HG02884 (cell line): ENCODE data around the gene EXOSC9.
"Not testable (repeated sequence)": the region's sequence is repeated elsewhere in the genome, so short reads cannot be mapped to it uniquely, and the experiment has no call there.

Experiments
- ATAC-seq: cut with Tn5 transposase; IDR thresholded peaks from one replicate; pipeline ENCODE4 v1.9.1; 2021; ENCODE audit warnings: mild to moderate bottlenecking, moderate library complexity; ENCODE audit not compliant: unreplicated experiment

Gene EXOSC9, protein sequence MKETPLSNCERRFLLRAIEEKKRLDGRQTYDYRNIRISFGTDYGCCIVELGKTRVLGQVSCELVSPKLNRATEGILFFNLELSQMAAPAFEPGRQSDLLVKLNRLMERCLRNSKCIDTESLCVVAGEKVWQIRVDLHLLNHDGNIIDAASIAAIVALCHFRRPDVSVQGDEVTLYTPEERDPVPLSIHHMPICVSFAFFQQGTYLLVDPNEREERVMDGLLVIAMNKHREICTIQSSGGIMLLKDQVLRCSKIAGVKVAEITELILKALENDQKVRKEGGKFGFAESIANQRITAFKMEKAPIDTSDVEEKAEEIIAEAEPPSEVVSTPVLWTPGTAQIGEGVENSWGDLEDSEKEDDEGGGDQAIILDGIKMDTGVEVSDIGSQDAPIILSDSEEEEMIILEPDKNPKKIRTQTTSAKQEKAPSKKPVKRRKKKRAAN

DNA sequence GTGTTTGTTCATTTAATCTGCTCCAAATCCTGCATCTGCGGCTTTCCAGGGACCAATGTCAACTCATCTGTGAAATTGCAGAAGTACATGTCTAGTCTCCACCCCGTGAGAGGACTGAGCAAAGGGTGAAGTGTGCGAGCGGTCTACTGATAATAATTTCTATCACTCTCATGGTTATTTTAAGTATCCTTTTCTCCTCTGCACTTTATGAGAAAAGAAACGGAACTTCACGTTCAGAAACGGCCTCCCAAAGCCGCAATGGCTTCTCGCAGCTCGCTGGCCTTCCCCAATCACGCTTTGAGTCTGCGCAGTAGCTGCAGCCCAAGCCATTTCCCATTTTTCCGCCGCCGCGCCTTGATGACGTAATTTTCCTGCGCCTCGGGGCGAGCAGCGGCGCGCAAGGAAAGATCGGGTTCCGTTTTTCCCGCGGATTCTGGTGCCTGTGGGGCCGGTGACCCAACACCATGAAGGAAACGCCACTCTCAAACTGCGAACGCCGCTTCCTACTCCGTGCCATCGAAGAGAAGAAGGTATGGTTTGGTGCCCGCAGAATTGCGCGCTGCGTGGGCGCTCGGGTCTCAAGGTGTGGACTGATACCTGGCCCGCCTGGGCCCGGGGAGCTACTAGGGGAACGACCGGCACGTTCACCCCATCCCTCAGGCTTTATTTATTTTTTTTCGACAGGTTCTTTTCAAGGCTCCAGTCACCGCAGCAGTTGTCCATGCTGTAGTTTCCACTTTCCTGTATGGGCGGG is at the start of gene EXOSC9:
Gene EXOSC9, plus strand, starts transcription at position 363 of the 754 bp plus-strand sequence. Its CDS starts 102 bp downstream, at position 465.
- peak; percentile 73 for ATAC-seq

DNA sequence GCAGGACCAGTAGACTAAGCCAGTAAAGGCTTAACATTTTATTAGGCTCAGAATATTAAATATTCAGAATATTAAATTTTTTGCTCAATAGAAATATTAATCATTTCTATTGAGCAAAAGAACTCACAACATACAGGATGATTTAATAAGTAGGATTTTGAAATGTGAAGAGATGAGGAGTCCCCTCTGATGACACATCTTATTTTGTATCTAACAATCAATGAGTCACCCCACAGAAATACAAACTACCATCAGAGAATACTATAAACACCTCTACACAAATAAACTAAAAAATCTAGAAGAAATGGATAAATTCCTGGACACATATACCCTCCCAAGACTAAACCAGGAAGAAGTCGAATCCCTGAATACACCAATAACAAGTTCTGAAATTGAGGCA is 49.0 kb upstream of the EXOSC9 start:
- not testable (repeated sequence) for ATAC-seq

DNA sequence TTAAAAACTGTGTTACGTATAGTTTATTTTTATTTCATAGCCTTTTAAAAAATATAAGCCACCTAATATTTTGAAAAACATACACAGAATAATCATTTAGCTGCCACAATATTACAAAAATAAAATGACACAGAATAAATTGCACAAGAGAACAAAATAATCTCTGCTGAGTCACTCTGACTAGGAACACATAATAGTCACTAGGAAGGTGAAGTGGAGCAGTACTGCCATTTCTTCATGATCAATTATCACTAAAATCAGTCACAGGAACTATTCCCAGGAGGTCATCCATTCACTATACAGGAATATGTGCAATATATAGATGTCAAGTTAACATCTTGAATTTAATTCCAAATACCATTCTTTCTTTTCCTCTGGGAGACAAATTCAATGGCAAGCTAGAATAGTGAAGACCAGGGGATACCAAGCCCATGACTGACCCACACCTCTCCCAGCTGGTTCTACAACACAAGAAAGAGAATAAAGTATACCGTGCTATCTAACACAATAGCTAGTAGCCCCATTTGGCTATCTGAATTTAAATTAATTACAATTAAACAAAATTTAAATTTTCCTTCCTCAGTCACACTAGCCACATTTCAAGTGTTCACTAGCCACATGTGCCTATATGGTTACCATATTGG is 42.1 kb upstream of the EXOSC9 start:
- no peak for ATAC-seq

DNA sequence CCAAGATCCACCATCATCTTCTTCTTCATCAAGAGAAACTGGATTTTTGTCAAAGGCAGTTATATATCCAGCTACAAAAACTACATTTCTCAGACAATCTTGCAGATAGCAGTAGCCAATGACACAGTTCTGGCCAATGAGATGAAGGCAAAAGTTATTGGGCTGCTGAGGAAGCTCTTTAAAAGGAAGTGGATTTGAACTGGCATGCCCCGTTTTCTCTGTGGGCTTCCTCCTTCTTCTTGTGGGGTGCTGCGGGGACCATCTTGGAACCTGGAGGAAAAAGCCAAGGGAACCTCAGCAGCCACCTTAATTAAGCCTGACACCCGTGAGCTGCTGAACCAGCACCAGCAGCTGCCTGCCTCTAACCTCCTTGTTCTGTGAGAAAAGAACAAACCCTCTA is 40.9 kb upstream of the EXOSC9 start:
- ATAC-seq, result no peak

DNA sequence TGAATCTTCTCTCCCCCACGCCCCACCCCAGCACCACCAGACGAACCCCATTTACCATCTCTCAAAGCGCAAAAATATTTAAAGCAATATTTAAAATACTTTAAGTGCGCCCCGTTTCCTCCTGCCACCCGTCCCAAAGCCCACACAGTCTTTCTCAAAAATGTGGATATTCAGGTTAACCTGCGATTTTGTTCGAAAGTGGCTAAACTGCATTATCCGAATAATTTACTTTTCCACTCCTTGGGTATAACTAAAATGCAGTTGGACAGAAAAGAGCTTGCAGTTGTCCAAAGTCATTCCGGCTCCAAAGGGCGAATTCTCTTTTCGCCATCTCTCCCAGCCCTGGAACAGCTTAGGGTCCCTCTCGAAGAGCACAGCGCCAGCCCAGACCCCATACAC is 36.8 kb upstream of the EXOSC9 start:
- ATAC-seq, result no peak

DNA sequence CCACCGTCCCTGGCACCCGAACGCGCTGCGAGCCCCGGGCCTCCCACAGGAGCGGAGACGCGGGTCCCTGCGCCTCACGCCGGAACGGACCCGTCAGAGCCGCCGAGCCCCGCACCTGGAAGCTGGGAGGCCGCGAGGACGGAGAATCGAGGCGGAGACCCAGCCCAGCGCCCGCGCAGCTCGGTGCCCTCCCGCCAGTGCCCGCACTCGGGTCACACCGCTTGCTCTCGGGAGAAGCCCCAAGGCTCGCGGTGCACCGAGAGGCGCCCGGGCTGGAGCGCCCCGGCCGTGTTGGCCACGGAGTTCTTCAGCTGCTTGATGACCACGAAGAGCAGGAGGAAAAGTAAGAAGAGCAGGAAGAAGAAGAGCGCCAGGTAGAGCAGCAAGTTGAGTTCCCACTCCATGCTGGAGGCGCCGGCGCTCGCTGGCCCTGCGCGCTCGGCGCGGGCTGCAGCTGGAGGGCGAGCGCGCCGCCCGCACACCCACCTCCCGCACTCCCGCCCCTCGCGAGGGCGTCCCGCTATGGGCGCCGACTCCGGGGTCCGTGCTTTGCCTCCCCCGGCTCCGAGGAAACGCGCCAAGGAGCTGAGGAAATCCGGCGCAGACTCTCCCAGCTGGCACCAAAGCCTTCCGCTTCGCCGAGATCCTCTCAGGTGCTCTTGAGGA is 36.3 kb upstream of the EXOSC9 start, which contains the start of gene SMIM43:
Gene SMIM43, minus strand, starts transcription at position 463 of the 666 bp plus-strand sequence. Its CDS starts 59 bp downstream, at position 404.
- ATAC-seq, result no peak

DNA sequence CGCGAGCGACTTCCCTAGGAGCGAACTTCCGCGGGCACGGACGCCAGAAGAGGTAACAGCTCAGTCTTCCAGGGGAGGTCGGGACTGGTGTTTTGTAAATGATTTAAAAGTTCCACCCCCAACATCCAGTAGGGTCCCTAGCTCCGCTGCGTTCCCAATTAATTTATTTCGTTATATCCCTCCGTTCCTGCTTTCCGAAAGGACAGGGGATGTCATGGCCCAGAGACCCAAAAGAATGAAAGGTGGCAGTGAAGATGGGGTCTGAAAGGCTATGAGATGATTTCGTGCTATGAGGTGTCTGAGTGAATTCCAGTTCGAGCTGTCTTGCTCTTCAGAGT is 35.8 kb upstream of the EXOSC9 start:
- ATAC-seq, result no peak

DNA sequence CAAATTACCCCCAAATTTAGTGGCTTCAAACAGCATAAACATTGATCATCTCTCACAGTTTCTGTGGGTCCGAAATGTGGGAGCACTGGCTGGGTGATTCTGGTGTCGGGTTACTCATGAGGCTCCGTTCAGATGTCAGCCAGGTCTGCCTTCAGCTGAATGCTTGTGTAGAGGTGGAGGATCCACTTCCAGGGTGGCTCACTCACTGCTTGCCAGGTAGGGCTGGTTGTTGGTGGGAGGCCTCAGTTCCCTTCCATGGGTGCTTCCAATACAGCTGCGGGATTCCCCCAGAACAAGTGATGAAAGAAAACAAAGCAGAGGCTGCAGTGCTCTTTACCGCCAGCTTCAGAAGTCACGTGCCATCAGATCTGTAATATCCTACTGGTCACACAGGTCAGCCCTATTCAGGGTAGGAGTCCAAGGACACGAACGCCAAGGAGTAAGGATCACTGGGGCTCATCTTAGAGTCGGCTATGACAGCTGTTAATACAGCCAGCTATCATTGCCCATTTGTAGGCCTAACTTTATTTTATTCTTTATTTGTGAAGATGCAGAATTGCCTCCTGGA is 35.1 kb upstream of the EXOSC9 start:
- no peak for ATAC-seq

DNA sequence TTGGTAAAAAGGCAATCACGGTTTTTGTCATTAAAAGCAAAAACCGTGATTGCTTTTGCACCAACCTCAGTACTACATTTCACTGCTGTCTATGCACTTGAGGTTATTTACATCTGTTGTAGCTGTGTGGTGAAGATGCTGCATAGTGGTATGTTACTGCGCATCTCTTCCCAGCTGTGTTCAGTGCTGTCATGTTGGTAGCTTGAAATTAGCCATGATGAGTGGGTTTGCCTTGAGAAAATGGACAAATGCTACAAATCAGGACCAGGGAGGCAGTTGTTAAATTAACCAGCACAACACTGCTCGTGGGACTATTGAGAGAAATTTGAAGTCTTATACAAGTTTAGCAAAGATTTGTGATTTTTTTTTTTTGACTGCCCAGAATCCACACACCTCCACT is 34.0 kb upstream of the EXOSC9 start:
- no peak for ATAC-seq

DNA sequence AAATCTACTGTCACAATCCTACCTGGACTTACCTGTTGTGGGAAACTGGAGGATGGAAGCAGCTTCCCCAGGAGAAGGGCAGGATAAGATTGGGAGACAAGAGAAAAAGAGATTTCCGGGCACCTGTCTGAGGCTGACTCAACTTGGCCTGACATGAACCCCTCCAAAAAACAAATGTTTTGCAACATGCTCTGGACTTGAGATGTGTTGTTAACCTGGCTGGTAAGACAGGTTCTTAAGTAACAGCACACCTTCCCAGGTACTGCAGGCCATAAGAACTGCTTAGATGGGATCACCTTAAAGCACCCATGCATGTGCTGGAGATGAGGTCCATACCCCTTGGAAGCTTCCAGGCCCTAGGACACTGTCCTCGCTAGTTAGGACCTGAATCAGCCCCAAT is 31.8 kb upstream of the EXOSC9 start:
- no peak for ATAC-seq

DNA sequence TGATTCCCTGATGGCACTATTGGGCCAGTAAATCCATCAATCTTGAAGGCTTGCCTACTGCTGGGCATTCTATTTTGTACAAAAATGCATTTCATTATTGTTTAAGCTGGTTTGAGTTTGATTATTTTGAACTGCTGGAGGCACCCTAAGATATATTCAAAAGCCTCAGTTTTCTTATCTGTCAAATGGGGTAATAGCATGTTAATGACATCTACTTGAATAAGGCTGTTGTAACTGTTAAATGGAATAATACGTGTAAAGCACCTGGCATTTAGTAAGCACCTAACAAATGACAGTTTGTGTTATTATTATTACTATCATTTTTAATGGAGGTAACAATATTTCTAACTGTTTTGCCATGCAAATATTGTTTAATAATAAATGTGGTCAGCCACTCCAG is 29.3 kb upstream of the EXOSC9 start:
- ATAC-seq, result no peak

DNA sequence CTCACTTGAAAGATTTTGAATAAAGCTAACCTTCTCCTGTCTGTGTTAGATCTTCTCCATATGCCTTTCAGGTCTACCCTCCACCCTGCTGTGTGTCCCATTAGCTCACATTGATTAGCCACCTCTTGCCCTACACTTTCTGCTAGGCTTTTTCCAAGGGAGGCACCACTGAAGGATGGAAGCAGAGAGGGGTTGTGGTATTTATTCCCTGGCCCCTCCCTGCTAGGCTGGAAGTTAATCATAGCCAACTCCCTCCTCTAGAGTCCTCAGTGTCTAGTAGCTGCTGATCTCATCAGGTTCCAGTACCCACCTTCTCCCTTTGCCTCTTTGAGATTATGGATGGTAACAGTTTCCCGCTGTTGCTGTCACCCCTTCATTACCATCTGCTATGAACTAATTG is 27.2 kb upstream of the EXOSC9 start:
- no peak for ATAC-seq

DNA sequence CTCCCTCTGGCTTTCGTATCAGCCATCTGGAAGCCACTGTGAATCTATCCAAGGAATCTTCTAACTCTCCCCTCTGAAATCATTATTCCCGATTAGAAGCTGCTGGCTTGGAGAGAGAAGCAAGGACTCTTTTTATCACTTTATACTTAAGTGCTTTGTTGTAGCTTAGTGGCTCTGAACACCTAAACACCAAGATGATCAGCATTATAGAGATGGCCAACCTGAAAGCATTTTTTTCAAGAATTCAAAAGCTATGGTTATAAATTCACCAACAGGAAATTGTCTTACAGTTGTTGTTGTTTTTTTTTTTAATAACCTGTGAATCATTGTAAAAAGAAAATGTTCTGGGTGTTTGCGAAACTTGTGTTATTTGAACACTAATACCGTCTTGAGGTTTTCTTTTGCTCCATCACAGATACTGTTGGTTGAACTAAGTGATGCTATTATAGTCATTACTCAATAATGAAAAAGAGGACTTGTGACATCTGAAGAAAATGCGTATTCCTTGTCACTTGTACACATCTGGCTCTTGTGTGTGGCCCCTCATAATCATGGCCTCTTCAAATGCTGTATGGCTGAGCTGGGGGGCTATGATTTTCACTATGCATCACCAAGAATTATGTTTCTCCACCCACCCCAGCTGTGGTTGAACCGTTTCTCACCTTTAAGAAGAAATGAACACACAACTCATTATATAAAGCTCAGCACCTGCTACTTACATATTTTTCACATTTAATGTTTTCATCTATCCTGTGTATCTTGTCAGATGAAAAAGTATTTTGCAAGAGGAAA is 24.3 kb upstream of the EXOSC9 start:
- ATAC-seq, result no peak

DNA sequence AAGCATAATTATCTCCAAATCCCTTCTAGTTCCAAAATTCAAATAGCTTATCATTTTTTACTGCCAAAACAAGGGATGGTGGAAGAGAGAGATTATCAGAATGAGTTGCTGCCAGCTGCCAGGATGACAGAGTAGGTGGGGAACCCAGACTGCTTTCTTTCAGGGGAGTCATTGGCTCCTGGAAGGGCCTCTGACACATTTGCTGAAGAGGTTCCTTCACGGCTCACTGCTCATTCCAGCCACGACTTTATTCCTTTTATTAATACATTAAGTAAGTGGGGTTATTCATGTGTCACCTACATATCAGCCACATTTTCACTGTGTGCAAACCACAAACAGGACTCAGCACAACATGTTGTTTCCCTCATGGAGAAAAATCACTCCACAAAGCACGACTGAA is 23.5 kb upstream of the EXOSC9 start:
- peak; percentile 90 for ATAC-seq

DNA sequence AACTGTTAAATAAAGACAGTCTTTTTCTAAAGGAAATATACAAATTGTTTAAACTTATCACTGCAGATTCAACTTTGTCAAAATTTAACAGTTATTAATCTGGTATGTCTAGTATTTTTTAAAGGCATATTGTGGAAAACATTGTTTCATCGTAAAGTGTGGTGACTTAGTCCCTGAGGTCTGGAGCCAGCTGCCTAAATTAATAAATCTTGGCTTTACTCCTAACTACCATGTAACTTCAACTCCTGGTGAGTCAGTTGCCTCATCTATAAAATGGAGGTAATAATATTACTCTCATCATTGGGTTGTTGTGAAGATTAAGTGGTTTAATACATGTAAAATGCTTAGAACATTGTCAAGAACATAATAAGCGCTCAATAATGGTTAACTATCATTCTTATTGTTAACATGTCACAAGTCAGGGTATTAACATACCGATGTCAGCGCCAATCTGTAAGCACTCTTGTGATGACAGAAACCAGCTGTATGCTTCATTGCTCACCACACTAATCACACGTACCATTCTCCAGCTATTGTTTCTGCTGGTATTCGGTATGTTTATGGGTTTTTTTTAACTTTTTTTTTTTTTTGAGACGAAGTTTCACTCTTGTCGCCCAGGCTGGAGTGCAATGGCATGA is 22.0 kb upstream of the EXOSC9 start:
- no peak for ATAC-seq

DNA sequence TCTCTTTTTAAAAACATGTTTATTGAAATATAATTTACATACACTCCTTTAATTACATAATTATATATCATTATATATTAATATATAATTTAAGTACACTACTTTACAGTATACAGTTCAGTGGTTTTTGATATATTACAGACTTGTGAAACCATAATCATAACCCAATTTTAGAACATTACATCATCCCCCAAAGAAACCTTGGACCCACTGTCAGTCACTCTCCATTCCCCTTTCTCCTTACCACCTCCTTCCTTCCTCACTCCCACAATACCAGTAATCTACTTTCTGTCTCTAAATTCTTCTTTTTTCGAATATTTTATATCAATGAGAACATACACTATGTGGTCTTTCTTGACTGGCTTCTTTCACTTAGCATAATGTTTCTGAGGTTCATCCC is 17.9 kb upstream of the EXOSC9 start:
- no peak for ATAC-seq

DNA sequence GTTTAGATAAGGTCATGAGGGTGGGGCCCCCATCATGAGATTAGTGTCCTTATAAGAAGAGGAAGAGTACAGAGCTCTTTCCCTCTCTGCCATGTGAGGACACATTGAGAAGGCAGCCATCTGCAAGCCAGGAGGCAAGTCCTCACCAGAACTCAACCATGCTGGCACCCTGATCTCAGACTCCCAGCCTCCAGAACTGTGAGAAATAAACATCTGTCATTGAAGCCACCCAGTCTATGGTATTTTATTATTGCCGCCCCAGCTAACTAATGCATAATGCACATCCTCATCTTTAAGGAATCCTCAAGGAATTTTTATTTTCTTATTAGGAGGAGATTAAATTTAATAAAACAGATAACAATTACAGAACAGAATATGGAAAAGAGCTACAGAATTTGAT is 16.7 kb upstream of the EXOSC9 start:
- no peak for ATAC-seq

DNA sequence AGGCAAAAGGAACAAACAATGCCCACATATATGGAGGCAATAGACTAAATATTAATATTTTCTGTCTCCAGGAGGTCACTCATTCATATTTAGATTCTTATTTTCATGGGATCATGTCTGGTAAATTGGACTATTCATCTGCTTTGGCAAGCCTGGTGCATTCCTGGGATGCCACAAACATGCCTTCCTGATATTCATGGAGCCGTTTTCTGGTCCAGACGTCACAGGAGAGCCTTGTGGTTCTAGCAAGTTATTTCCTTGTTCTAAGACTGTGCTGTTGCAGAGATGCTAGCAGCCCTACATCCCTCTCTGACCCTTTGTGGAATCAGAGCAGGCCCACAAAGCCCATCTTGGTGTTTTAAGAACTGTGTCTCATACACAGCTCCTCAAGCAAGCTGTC is 16.1 kb upstream of the EXOSC9 start:
- ATAC-seq, result no peak

DNA sequence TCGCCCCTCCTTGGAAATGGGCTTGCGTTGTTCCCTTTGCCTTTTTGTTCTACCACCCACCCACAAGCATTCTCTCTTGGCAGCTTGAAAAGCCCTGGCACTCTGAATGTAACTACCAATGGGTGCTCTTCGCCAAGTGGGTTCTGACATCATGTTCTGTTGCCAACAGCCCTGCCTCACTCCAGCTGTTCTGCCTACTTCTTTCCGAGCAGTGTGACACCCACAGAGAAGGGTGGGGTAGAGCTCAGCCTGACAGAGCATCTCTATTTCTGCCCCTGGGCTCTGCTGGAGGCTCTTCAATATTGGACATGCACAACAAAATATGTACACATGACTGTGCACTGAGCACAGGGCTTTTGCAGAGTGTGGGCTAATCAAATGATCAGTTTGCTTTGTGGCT is 15.6 kb upstream of the EXOSC9 start:
- ATAC-seq, result no peak

DNA sequence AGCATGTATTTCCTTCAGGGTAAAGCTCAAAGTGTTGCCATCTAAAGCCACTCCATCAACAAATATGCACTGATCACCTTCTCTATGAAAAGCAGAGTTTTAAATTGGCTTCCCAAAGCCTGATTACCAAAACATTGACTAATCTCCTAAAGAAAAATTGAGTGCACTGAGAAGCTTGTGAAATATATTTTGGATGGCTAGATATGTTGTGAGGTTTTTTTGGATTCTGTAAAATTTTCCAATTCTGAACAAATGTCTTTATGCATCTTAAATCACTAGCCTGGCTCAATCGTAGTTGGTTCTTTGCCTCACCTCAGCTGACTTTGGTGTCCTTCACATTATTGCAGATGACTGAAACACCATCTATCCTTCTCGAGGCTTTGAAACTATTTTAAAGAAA is 14.9 kb upstream of the EXOSC9 start:
- no peak for ATAC-seq
